GM21576 (cell line): Measurements from ENCODE around the gene DCHS1.

ENCODE experiments used
- ATAC-seq: cut with Tn5 transposase; IDR thresholded peaks from one replicate; pipeline ENCODE4 v1.9.1; 2021; ENCODE audit warnings: mild to moderate bottlenecking, moderate library complexity; ENCODE audit not compliant: unreplicated experiment

The DCHS1 gene

GRCh38 chr11:6629892-6630631 is 25.5 kb downstream of the DCHS1 start:
- no peak for ATAC-seq

GRCh38 chr11:6629573-6629891 is 26.1 kb downstream of the DCHS1 start:
- no peak for ATAC-seq

GRCh38 chr11:6628526-6628925 is 27.1 kb downstream of the DCHS1 start:
- no peak for ATAC-seq

GRCh38 chr11:6627762-6628241 is 27.8 kb downstream of the DCHS1 start:
- no peak for ATAC-seq

GRCh38 chr11:6626971-6627761 is 28.4 kb downstream of the DCHS1 start:
- no peak for ATAC-seq

GRCh38 chr11:6625832-6626420 is 29.7 kb downstream of the DCHS1 start:
- ATAC-seq, result no peak

GRCh38 chr11:6625156-6625831 is 30.3 kb downstream of the DCHS1 start:
- ATAC-seq, result no peak

GRCh38 chr11:6623391-6624363 is 31.9 kb downstream of the DCHS1 start:
- ATAC-seq, result no peak

- ATAC-seq, result no peak
Measured at GRCh38 chr11:6622261-6623171, 33.1 kb downstream of the DCHS1 start.

- ATAC-seq, result no peak
Measured at GRCh38 chr11:6621711-6622211, 33.8 kb downstream of the DCHS1 start.

- no peak for ATAC-seq
Measured at GRCh38 chr11:6620636-6621035, 35.0 kb downstream of the DCHS1 start.

GRCh38 chr11:6619004-6619745 is 36.4 kb downstream of the DCHS1 start, which contains the start of gene TPP1:
TSS of gene TPP1 (minus strand) at chr11:6619422. CDS start at chr11:6619400, 22 bp downstream.
- ATAC-seq, result peak; percentile 99

- no peak for ATAC-seq
Measured at GRCh38 chr11:6618117-6619003, 37.2 kb downstream of the DCHS1 start.

GRCh38 chr11:6617315-6617781 is 38.3 kb downstream of the DCHS1 start:
- no peak for ATAC-seq

- no peak for ATAC-seq
Measured at GRCh38 chr11:6616596-6617250, 38.9 kb downstream of the DCHS1 start.

- ATAC-seq, result no peak
Measured at GRCh38 chr11:6615882-6616585, 39.6 kb downstream of the DCHS1 start.
